ENCODE data around the gene C12orf43.

The C12orf43 gene

DNA sequence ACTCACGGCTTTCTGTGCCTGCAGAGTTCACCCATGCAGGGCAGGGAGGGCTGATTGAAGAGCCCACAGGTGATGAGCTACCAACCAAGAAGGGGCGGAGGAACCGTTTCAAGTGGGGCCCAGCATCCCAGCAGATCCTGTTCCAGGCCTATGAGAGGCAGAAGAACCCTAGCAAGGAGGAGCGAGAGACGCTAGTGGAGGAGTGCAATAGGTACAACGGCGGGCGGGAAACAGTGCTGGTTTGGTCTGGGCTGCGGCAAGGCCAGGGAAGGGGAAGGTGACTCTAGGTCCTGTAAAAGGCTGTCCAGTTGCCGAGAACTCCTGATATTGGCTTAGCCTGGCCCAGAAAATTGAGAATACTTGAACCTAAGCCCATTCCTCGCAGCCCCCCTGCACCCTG, 22.8 kb downstream of the C12orf43 start:
- no peak for DNase-seq (ENCODE audit: low read depth)
- H3K4me3 ChIP-seq (replicated peaks; ENCODE audit: low read depth, low read length) = no peak overlapping the region
- TF ChIP-seq, protein P1, sequence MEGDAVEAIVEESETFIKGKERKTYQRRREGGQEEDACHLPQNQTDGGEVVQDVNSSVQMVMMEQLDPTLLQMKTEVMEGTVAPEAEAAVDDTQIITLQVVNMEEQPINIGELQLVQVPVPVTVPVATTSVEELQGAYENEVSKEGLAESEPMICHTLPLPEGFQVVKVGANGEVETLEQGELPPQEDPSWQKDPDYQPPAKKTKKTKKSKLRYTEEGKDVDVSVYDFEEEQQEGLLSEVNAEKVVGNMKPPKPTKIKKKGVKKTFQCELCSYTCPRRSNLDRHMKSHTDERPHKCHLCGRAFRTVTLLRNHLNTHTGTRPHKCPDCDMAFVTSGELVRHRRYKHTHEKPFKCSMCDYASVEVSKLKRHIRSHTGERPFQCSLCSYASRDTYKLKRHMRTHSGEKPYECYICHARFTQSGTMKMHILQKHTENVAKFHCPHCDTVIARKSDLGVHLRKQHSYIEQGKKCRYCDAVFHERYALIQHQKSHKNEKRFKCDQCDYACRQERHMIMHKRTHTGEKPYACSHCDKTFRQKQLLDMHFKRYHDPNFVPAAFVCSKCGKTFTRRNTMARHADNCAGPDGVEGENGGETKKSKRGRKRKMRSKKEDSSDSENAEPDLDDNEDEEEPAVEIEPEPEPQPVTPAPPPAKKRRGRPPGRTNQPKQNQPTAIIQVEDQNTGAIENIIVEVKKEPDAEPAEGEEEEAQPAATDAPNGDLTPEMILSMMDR (IDR thresholded peaks at IDR 0.05; ENCODE audit: low read length, missing control alignments) = no peak

DNA sequence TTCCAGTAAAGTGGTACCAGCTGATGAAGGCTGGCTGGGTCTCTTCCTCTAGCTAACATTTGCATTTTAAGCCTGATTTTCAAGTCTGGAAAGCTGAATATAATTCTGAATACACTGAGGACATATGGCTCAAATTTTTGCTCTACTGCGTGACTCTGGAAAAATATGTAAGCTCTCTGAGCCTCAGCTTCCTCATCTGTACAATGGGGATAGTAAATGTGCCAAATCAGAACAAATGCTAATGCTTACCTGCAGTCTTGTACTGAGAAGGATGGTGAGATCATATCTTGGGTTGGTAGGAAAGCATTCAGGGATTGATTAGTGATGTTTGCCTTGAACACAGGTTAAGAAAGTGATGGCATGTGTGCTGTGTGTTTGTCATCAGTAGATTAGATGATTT, 23.3 kb downstream of the C12orf43 start:
- no peak overlapping the region for H3K4me3 ChIP-seq (replicated peaks; ENCODE audit: low read depth, low read length)
- no peak for DNase-seq (ENCODE audit: low read depth)

DNA sequence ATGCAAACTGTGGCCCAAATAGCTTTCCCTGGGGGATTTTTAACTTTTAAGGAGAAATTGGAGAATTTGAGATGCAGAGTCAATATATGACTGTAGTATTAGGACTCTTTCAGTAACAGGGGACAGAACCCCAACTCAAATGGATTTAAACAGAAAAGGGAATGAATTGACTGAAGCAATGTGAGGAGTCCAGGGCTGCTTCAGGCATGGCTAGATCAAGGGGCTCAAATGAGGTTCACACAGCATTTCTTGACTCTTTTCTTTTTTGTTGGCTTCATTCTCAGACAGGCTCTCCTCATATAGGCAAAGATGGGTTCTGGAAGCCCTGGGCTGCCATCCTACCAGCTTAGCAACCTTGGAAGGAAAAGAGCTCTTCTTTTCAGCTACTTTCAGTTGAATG, 24.3 kb downstream of the C12orf43 start:
- no peak for DNase-seq (ENCODE audit: low read depth)
- no peak overlapping the region for H3K4me3 ChIP-seq (replicated peaks; ENCODE audit: low read depth, low read length)
- TF ChIP-seq, protein P1 (IDR thresholded peaks at IDR 0.05; ENCODE audit: low read length, missing control alignments) = no peak

More for the DNA sequence above, 23.3 kb downstream of the C12orf43 start:
- TF ChIP-seq, protein P1 (IDR thresholded peaks at IDR 0.05; ENCODE audit: low read length, missing control alignments) = no peak

DNA sequence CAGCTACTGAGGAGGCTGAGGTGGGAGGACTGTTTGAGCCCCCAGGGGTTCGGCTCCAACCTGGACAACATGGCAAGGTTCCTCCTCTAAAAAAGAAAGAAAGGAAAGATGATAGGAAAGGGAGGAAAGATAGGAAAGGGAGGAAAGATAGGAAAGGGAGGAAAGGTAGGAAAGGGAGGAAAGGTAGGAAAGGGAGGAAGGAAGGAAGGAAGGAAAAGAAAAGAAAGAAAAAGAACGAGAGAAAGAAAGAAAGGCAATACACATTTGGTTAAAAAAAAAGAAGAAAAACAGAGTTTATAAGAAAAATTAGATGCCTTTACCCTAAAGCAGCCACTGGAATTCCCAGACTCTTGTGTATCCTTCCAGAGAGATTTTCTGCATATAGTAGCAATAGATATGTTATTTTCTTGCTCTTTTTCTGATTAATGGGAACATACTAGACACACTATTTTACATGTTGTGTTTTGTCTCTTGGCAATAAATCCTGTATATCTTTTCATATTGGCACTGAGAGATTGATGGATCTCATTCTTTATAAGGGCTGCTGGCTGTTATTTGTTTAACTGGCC, 25.7 kb downstream of the C12orf43 start:
- TF ChIP-seq, protein P1 (IDR thresholded peaks at IDR 0.05; ENCODE audit: low read length, missing control alignments) = no peak
- no peak overlapping the region for H3K4me3 ChIP-seq (replicated peaks; ENCODE audit: low read depth, low read length)
- no peak for DNase-seq (ENCODE audit: low read depth)

DNA sequence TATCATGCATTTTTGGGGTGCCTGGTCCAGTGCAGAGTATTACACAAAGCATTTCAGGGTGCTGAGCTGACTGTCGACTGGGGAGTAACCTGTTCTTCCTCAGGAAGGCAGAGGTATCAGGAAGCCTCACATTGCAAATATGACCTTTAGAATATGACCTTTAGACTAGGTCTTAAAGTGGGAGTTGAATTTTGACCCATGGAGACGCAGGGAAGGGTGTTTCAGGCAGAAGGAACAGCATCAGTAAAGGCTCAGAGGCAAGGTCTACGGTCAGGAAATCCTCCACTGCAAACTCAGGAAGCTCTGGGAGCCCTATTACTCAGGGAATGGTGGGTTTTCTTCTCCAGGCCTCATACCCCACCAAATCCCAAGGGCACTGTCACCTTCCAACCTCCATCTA, 26.6 kb downstream of the C12orf43 start:
- TF ChIP-seq, protein P1 (IDR thresholded peaks at IDR 0.05; ENCODE audit: low read length, missing control alignments) = no peak
- no peak overlapping the region for H3K4me3 ChIP-seq (replicated peaks; ENCODE audit: low read depth, low read length)
- DNase-seq (ENCODE audit: low read depth) = no peak

DNA sequence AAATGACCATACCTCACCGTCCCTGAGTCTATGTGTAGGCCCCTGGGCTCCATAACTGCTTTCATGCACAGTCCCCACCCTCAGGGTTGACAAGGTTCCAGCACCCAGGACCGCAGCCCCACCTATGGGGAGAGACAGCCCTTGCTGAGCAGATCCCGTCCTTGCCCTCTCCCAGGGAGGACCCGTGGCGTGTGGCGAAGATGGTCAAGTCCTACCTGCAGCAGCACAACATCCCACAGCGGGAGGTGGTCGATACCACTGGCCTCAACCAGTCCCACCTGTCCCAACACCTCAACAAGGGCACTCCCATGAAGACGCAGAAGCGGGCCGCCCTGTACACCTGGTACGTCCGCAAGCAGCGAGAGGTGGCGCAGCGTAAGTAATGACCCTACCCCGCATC, 27.6 kb downstream of the C12orf43 start:
- DNase-seq (ENCODE audit: low read depth) = no peak
- H3K4me3 ChIP-seq (replicated peaks; ENCODE audit: low read depth, low read length) = no peak overlapping the region
- TF ChIP-seq, protein P1 (IDR thresholded peaks at IDR 0.05; ENCODE audit: low read length, missing control alignments) = no peak

DNA sequence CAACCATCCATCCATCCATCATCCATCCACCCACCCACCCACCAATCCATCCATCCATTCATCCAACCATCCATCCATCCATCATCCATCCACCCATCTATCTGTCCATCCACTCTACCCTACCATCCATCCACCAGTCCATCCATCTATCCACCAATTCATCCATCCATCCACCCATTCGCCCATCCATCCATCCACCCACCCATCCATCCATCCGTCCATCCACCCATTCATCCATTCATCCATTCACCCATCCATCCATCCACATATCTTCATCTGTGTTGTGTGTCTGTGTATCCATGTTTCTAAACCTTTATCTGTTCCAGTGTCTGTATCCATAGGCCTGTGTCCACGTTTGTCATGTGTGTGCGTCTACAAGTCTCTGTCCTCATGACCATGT, 28.1 kb downstream of the C12orf43 start:
- TF ChIP-seq, protein P1 (IDR thresholded peaks at IDR 0.05; ENCODE audit: low read length, missing control alignments) = no peak
- H3K4me3 ChIP-seq (replicated peaks; ENCODE audit: low read depth, low read length) = no peak overlapping the region
- no peak for DNase-seq (ENCODE audit: low read depth)
